ENCODE data around the gene TOM1L2. TPM values are rescaled to one million over a fixed set of nuclear protein-coding genes. Genes with fewer than 3 reads are reported as not detected.
A peak's percentile ranks its signal among the peaks of the same experiment; 100 is the strongest.

Gene TOM1L2
- total RNA-seq (2014; rRNA removed; shearing (Covaris generic); ENCODE audit: low replicate concordance), result 6.0 and 6.4 TPM in 2 replicates

DNA sequence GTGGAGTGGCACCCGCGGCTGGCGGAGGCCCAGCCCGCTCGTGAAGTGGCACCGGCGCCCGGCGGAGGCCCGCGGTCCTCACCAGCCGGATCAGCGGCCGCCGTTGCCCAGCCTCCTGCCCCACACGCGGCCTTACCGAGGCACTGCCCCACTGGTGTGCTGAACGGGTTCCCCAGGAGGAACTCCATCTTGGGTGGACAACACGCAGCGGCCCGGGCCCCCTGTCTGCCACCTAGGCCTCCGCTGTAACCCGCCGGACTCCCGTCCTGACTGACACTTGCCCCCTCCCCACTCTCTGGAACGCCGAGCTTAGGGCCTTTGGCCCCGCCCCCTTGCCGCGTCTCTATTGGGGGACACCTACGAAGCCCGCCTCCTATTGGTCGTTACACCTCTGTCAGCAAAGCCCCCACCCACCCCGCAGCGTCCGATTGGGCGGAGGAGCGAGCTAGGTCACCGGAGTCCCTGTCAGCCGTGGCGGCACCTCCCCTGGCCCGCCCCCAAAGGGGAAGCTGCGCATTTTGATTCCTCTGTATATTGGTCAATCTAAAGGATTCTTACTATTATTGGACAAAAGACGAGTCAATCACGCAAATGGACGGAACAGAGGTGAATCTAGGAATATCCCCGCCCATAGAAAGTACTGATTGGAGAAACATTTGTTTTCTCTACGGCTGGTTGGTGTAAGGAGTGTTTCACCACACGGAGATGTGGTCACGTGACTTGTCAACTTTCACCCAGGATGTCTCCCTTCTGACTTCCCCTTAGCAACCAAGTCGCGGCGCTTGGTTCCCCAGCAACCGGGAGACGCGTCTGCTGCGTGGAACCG, at the start of gene TOM1L2, which contains the start of gene DRC3:
TOM1L2 (minus strand) TSS at position 275 of the 826 bp plus-strand sequence; CDS start at position 188, 87 bp downstream.
DRC3 (plus strand) TSS at position 737 of the 826 bp plus-strand sequence. CDS start 4,737 bp downstream, outside the sequence.
- DNase-seq, result peak; percentile 100
- Histone ChIP-seq H3K79me2 (ENCODE audit: low read length) (no peaks in the 10 kb centered on the region), H3K4me1 (ENCODE audit: low read length) (peaks cover 16% of the 10 kb centered on the region), H3K27ac (ENCODE audit: low read length) (no peak within 1 kb of the TSS), H2AFZ (ENCODE audit: low read length) (peak within 1 kb of the TSS; percentile 82; the same call in 1 of the 2 replicates), H3K4me2 (ENCODE audit: low read depth, low read length, poor library complexity, severe bottlenecking) (peak within 1 kb of the TSS; percentile 85), H3K9me3 (ENCODE audit: low read length) (no peaks in the 10 kb centered on the region), H3K36me3 (ENCODE audit: insufficient read depth, low read length) (no peaks in the 10 kb centered on the region), H3K4me3 (ENCODE audit: low read length) (peak within 1 kb of the TSS; percentile 71), H3K27me3 (ENCODE audit: low read length) (no peaks in the 10 kb centered on the region), H4K20me1 (ENCODE audit: insufficient read depth, low read depth, low read length) (no peaks in the 10 kb centered on the region), H3K9me2 (replicated peaks; ENCODE audit: insufficient read depth, low read length) (no peaks in the 10 kb centered on the region), H3K9ac (ENCODE audit: low read length) (peak within 1 kb of the TSS; percentile 77)

DNA sequence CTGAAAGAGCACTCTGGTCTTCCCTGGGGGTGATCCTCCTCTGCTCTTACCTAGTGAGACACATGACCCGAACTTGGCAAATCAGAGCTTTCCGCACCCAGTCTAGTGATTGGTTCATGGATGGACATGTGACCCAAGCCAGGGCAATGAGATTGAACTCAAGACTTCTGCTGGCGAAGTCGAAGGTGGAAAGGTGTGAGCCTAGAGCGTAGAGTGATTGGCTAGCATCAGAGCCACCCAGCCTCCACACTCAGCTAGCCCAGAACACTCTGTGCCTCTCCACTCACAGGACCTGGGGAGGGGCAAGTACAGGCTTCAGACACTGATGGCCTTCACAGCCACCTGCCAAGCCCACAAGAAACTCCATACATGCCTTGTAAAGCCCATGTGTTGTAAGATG, 49.2 kb upstream of the TOM1L2 start:
- 0 out of 2 replicates have a peak, but pooled peaks cover 4% of the 10 kb centered on the region for H4K20me1 ChIP-seq (ENCODE audit: insufficient read depth, low read depth, low read length)
- H3K27me3 ChIP-seq (ENCODE audit: low read length), result no peaks in the 10 kb centered on the region
- no peak overlapping the region for H2AFZ ChIP-seq (ENCODE audit: low read length)
- no peaks in the 10 kb centered on the region for H3K9me3 ChIP-seq (ENCODE audit: low read length)
- no peaks in the 10 kb centered on the region for H3K9me2 ChIP-seq (replicated peaks; ENCODE audit: insufficient read depth, low read length)
- no peak overlapping the region for H3K27ac ChIP-seq (ENCODE audit: low read length)
- H3K36me3 ChIP-seq (ENCODE audit: insufficient read depth, low read length), result peaks cover 5% of the 10 kb centered on the region
- H3K79me2 ChIP-seq (ENCODE audit: low read length), result no peaks in the 10 kb centered on the region
- no peak overlapping the region for H3K9ac ChIP-seq (ENCODE audit: low read length)
- DNase-seq, result no peak
- H3K4me1 ChIP-seq (ENCODE audit: low read length), result no peaks in the 10 kb centered on the region
- H3K4me3 ChIP-seq (ENCODE audit: low read length), result no peak overlapping the region
- H3K4me2 ChIP-seq (ENCODE audit: low read depth, low read length, poor library complexity, severe bottlenecking), result no peak overlapping the region

GRCh38 chr17:18020971-18021370, 48.8 kb upstream of the TOM1L2 start:
- no peaks in the 10 kb centered on the region for H3K4me1 ChIP-seq (ENCODE audit: low read length)
- H3K9ac ChIP-seq (ENCODE audit: low read length), result no peak overlapping the region
- no peaks in the 10 kb centered on the region for H3K79me2 ChIP-seq (ENCODE audit: low read length)
- no peaks in the 10 kb centered on the region for H3K9me2 ChIP-seq (replicated peaks; ENCODE audit: insufficient read depth, low read length)
- no peak overlapping the region for H2AFZ ChIP-seq (ENCODE audit: low read length)
- no peak for DNase-seq
- H4K20me1 ChIP-seq (ENCODE audit: insufficient read depth, low read depth, low read length), result 0 out of 2 replicates have a peak, but pooled peaks cover 4% of the 10 kb centered on the region
- H3K27ac ChIP-seq (ENCODE audit: low read length), result no peak overlapping the region
- H3K4me2 ChIP-seq (ENCODE audit: low read depth, low read length, poor library complexity, severe bottlenecking), result no peak overlapping the region
- H3K27me3 ChIP-seq (ENCODE audit: low read length), result no peaks in the 10 kb centered on the region
- H3K36me3 ChIP-seq (ENCODE audit: insufficient read depth, low read length), result peaks cover 6% of the 10 kb centered on the region
- no peaks in the 10 kb centered on the region for H3K9me3 ChIP-seq (ENCODE audit: low read length)
- no peak overlapping the region for H3K4me3 ChIP-seq (ENCODE audit: low read length)

DNA sequence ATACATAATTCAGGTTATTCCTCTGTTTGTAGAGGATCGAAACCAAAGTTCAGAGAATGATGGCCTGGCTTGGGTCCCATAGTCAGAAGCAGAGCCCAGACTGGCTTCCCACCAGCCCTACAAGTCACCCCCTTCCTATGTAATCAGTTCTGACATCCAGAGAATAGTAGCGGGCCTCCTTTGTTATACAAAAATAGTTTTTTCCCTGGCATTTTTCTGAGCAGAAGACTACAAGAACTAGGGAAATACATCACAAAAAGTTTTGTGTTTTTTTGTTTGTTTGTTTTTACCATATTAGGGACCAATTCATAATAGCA, 47.6 kb upstream of the TOM1L2 start:
- H3K4me2 ChIP-seq (ENCODE audit: low read depth, low read length, poor library complexity, severe bottlenecking), result no peak overlapping the region
- H3K27ac ChIP-seq (ENCODE audit: low read length), result no peak overlapping the region
- H3K4me1 ChIP-seq (ENCODE audit: low read length), result no peaks in the 10 kb centered on the region
- no peak for DNase-seq
- H2AFZ ChIP-seq (ENCODE audit: low read length), result no peak overlapping the region
- H3K36me3 ChIP-seq (ENCODE audit: insufficient read depth, low read length), result peaks cover 8% of the 10 kb centered on the region
- H3K9me2 ChIP-seq (replicated peaks; ENCODE audit: insufficient read depth, low read length), result no peaks in the 10 kb centered on the region
- H3K9ac ChIP-seq (ENCODE audit: low read length), result no peak overlapping the region
- no peaks in the 10 kb centered on the region for H3K27me3 ChIP-seq (ENCODE audit: low read length)
- H3K9me3 ChIP-seq (ENCODE audit: low read length), result no peaks in the 10 kb centered on the region
- no peak overlapping the region for H3K4me3 ChIP-seq (ENCODE audit: low read length)
- no peaks in the 10 kb centered on the region for H3K79me2 ChIP-seq (ENCODE audit: low read length)
- 0 out of 2 replicates have a peak, but pooled peaks cover 4% of the 10 kb centered on the region for H4K20me1 ChIP-seq (ENCODE audit: insufficient read depth, low read depth, low read length)

GRCh38 chr17:18018411-18018921, 46.3 kb upstream of the TOM1L2 start:
- no peak overlapping the region for H3K27ac ChIP-seq (ENCODE audit: low read length)
- H3K4me2 ChIP-seq (ENCODE audit: low read depth, low read length, poor library complexity, severe bottlenecking), result no peak overlapping the region
- no peaks in the 10 kb centered on the region for H3K9me3 ChIP-seq (ENCODE audit: low read length)
- no peak overlapping the region for H2AFZ ChIP-seq (ENCODE audit: low read length)
- H3K9ac ChIP-seq (ENCODE audit: low read length), result no peak overlapping the region
- H3K36me3 ChIP-seq (ENCODE audit: insufficient read depth, low read length), result peaks cover 8% of the 10 kb centered on the region
- H3K27me3 ChIP-seq (ENCODE audit: low read length), result no peaks in the 10 kb centered on the region
- H3K9me2 ChIP-seq (replicated peaks; ENCODE audit: insufficient read depth, low read length), result no peaks in the 10 kb centered on the region
- no peak overlapping the region for H3K4me3 ChIP-seq (ENCODE audit: low read length)
- H3K4me1 ChIP-seq (ENCODE audit: low read length), result no peaks in the 10 kb centered on the region
- no peaks in the 10 kb centered on the region for H3K79me2 ChIP-seq (ENCODE audit: low read length)
- DNase-seq, result no peak
- 0 out of 2 replicates have a peak, but pooled peaks cover 4% of the 10 kb centered on the region for H4K20me1 ChIP-seq (ENCODE audit: insufficient read depth, low read depth, low read length)

DNA sequence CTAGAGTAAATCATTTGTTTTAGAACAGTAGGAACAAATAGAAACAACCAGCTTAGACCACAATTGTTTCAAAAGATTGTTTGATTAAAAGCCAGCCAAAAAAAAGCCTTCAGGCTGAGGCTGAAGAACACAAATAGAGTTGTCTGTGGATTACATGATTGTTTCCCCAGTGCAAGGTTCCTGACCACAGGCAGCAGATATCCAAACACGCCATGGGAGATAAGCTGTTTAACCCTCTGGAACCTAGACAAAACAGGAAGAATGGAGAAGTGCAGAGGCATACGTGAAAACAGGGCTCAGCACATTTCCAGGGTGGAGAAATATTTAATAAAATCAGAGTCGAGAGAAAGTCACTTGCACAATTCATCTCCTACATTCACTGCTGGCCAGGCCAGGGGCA, 45.8 kb upstream of the TOM1L2 start:
- Histone ChIP-seq H3K4me3 (ENCODE audit: low read length) (no peak overlapping the region), H4K20me1 (ENCODE audit: insufficient read depth, low read depth, low read length) (0 out of 2 replicates have a peak, but pooled peaks cover 4% of the 10 kb centered on the region), H3K27me3 (ENCODE audit: low read length) (no peaks in the 10 kb centered on the region), H3K79me2 (ENCODE audit: low read length) (no peaks in the 10 kb centered on the region), H3K27ac (ENCODE audit: low read length) (no peak overlapping the region), H3K9me3 (ENCODE audit: low read length) (no peaks in the 10 kb centered on the region), H2AFZ (ENCODE audit: low read length) (no peak overlapping the region), H3K36me3 (ENCODE audit: insufficient read depth, low read length) (peaks cover 10% of the 10 kb centered on the region), H3K4me1 (ENCODE audit: low read length) (no peaks in the 10 kb centered on the region), H3K4me2 (ENCODE audit: low read depth, low read length, poor library complexity, severe bottlenecking) (no peak overlapping the region), H3K9me2 (replicated peaks; ENCODE audit: insufficient read depth, low read length) (no peaks in the 10 kb centered on the region), H3K9ac (ENCODE audit: low read length) (no peak overlapping the region)
- no peak for DNase-seq

DNA sequence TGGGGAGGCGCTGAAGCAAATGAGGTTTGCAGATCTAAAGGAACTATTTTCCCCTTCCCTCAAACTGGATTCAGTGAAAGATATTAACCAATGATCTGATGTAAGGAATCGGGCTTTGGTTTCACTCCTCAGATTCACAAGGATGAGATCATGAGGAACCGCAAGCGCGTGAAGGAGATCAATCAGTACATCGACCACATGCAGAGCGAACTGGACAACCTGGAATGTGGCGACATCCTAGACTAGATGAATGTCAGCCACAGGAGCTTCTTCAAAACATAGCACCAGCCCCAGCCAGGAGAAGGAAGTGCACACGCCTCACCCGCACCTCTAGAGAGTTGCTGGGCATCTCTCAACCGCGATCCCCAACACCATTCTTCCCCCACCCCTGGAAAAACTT, 44.2 kb upstream of the TOM1L2 start:
- H4K20me1 ChIP-seq (ENCODE audit: insufficient read depth, low read depth, low read length), result 0 out of 2 replicates have a peak, but pooled peaks cover 6% of the 10 kb centered on the region
- H3K4me1 ChIP-seq (ENCODE audit: low read length), result no peaks in the 10 kb centered on the region
- H3K9me3 ChIP-seq (ENCODE audit: low read length), result no peaks in the 10 kb centered on the region
- H3K27me3 ChIP-seq (ENCODE audit: low read length), result no peaks in the 10 kb centered on the region
- peaks cover 10% of the 10 kb centered on the region for H3K36me3 ChIP-seq (ENCODE audit: insufficient read depth, low read length)
- no peak overlapping the region for H3K27ac ChIP-seq (ENCODE audit: low read length)
- no peak for DNase-seq
- H3K9me2 ChIP-seq (replicated peaks; ENCODE audit: insufficient read depth, low read length), result no peaks in the 10 kb centered on the region
- H3K4me2 ChIP-seq (ENCODE audit: low read depth, low read length, poor library complexity, severe bottlenecking), result no peak overlapping the region
- H3K4me3 ChIP-seq (ENCODE audit: low read length), result no peak overlapping the region
- no peaks in the 10 kb centered on the region for H3K79me2 ChIP-seq (ENCODE audit: low read length)
- H3K9ac ChIP-seq (ENCODE audit: low read length), result no peak overlapping the region
- no peak overlapping the region for H2AFZ ChIP-seq (ENCODE audit: low read length)

DNA sequence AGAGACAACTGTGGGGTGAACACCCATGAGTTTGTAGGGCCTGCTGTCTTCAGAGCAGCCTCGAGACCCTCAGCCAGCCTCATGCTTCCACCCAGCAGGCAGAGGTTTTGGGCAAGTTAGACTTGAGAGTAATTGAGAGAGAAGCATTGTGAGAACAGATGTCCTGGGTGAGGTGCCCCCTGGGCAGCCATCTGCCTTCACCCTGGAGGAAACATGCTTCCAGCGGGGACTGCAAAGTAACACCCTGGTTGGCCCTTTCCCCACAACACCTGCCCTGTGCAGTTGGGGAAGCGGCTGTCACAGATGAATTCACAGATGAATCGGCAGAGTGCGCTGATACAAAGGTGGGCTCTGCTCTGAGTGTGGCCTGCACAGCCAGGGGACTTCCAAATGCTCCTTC, 43.4 kb upstream of the TOM1L2 start:
- no peak for DNase-seq
- Histone ChIP-seq H3K36me3 (ENCODE audit: insufficient read depth, low read length) (peaks cover 10% of the 10 kb centered on the region; the same call in 1 of the 2 replicates), H3K27me3 (ENCODE audit: low read length) (no peaks in the 10 kb centered on the region), H3K4me3 (ENCODE audit: low read length) (no peak overlapping the region), H2AFZ (ENCODE audit: low read length) (no peak overlapping the region), H3K27ac (ENCODE audit: low read length) (no peak overlapping the region), H3K79me2 (ENCODE audit: low read length) (no peaks in the 10 kb centered on the region), H3K9ac (ENCODE audit: low read length) (no peak overlapping the region), H3K4me1 (ENCODE audit: low read length) (no peaks in the 10 kb centered on the region), H4K20me1 (ENCODE audit: insufficient read depth, low read depth, low read length) (0 out of 2 replicates have a peak, but pooled peaks cover 7% of the 10 kb centered on the region), H3K4me2 (ENCODE audit: low read depth, low read length, poor library complexity, severe bottlenecking) (no peak overlapping the region), H3K9me3 (ENCODE audit: low read length) (no peaks in the 10 kb centered on the region), H3K9me2 (replicated peaks; ENCODE audit: insufficient read depth, low read length) (no peaks in the 10 kb centered on the region)
